GM20000 (cell line): ENCODE results near the gene MEOX2.

Source experiments
- DNase-seq: peaks from one replicate; pipeline ENCODE4 v3.0.0; 2012; ENCODE audit warnings: low spot score
- TF ChIP-seq, protein P1 (sequence below): IDR thresholded peaks from 2 replicates; pipeline ENCODE4 v1.5.1; 2012; ENCODE audit warnings: mild to moderate bottlenecking, control low read depth; ENCODE audit errors: extremely low read depth, missing control alignments

The MEOX2 gene

DNA sequence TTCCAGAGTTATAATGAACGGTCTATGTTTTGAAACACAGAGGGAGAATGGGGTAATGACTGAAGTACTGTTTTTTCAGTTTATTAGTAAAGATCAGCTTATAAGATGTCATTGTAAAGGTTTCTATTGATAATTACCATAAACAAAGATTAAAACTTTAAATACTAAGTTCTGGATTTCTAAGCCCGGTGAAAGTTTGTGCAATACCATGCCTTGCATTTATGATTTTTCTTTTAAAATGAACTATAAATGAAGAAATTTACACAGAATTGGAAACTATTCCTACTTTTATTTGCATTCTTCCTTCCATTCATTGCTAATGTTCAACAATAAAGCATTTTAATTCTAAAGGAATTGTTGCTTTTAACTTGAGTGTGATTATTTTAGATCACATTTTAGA, 4.9 kb downstream of the MEOX2 start:
- DNase-seq: no peak
- TF ChIP-seq, protein P1, sequence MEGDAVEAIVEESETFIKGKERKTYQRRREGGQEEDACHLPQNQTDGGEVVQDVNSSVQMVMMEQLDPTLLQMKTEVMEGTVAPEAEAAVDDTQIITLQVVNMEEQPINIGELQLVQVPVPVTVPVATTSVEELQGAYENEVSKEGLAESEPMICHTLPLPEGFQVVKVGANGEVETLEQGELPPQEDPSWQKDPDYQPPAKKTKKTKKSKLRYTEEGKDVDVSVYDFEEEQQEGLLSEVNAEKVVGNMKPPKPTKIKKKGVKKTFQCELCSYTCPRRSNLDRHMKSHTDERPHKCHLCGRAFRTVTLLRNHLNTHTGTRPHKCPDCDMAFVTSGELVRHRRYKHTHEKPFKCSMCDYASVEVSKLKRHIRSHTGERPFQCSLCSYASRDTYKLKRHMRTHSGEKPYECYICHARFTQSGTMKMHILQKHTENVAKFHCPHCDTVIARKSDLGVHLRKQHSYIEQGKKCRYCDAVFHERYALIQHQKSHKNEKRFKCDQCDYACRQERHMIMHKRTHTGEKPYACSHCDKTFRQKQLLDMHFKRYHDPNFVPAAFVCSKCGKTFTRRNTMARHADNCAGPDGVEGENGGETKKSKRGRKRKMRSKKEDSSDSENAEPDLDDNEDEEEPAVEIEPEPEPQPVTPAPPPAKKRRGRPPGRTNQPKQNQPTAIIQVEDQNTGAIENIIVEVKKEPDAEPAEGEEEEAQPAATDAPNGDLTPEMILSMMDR: no peak

- TF ChIP-seq, protein P1: no peak
- no peak for DNase-seq
Observed at GRCh38 chr7:15681186-15681585, 5.3 kb downstream of the MEOX2 start.

GRCh38 chr7:15680446-15680845, 6.0 kb downstream of the MEOX2 start:
- TF ChIP-seq, protein P1: no peak
- no peak for DNase-seq

DNA sequence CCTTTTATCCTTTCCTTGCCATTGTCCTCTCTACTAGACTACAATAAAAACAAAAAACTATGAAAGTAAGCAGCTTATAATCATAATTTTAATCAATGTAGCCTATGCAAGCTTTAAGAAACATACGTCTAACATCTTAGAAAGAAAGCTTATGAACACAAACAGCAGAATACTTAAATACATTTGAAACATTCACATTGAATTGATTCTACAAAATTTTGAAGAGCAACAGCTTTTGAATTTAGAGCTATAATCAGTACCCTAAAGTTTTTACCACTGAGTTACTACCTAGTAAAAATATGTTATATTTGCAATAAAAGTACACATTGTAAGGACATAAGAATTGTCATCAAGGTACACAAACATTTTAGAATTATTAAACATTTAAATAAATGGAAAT, 7.2 kb downstream of the MEOX2 start:
- no peak for DNase-seq
- TF ChIP-seq, protein P1: no peak

DNA sequence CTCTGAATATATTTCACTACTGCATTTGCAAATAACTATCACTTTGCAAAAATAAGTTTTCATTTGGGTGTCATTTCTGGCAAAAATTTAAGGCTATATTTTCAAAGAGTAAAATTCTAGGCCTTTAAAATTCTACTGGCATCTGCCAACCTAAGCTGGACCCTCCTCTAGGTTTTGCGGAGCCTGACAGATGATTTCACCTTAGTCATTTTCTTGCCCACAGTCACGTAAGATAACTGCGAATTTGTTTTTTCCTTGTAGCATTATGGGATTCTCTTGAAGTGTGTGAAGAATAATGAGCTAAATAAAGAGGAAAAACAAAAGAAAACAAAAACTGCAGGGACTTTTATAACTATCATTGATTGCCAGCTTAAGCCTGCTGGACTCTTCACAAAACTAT, 7.8 kb downstream of the MEOX2 start:
- TF ChIP-seq, protein P1: no peak
- DNase-seq: no peak

DNA sequence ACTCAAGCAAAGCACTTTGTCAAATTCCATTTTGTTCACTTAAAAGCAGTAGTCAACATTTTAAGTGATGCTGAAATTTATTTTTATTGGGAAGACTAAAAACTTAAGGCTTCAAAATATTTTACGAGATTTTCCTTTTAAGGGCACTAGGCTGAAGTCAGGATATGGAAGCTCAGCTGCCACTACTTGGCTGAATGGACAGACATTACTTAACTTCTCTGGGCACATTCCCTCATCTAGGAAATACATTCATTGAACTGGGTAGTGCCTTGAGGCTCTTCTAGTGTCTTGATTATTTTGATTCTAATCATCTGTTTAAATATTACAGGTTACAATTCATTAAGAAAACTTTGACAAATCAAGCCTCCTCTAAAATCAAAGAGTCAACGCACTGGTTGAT, 11.1 kb downstream of the MEOX2 start:
- TF ChIP-seq, protein P1: no peak
- DNase-seq: no peak

- TF ChIP-seq, protein P1: no peak
- DNase-seq: no peak
Observed at GRCh38 chr7:15674586-15674985, 11.9 kb downstream of the MEOX2 start.
